Parathyroid adenoma (tissue), 2 donors: ENCODE data around the gene CNPY4.

Experiments used
- H2AFZ ChIP-seq: fragments of 300-600 bp; sonication (generic); one replicate; pipeline ENCODE4 v1.7.0; 2017; ENCODE audit warnings: antibody characterized with exemption, mild to moderate bottlenecking
- H3K27ac ChIP-seq: fragments of 300-600 bp; sonication (generic); one replicate; pipeline ENCODE4 v1.7.0; 2017
- H3K27me3 ChIP-seq: fragments of 300-600 bp; sonication (generic); one replicate; pipeline ENCODE4 v1.7.0; 2017; ENCODE audit warnings: low read length; ENCODE audit not compliant: control insufficient read depth, insufficient read depth
- H3K36me3 ChIP-seq: fragments of 300-600 bp; sonication (generic); one replicate; pipeline ENCODE4 v1.7.0; 2017; ENCODE audit warnings: low read length; ENCODE audit not compliant: control insufficient read depth, insufficient read depth
- H3K4me1 ChIP-seq: fragments of 300-600 bp; sonication (generic); one replicate; pipeline ENCODE4 v1.7.0; 2017; ENCODE audit warnings: control low read depth
- H3K4me2 ChIP-seq: fragments of 300-600 bp; sonication (generic); one replicate; pipeline ENCODE4 v1.7.0; 2017; ENCODE audit warnings: low read length
- H3K4me3 ChIP-seq: fragments of 300-600 bp; sonication (generic); one replicate; pipeline ENCODE4 v1.7.0; 2017; ENCODE audit warnings: low read depth, low read length
- H3K79me2 ChIP-seq: fragments of 300-600 bp; sonication (generic); one replicate; pipeline ENCODE4 v1.7.0; 2017; ENCODE audit warnings: control low read depth
- H3K9ac ChIP-seq: fragments of 300-600 bp; sonication (generic); one replicate; pipeline ENCODE4 v1.7.0; 2017; ENCODE audit warnings: mild to moderate bottlenecking
- H3K9me3 ChIP-seq: fragments of 300-600 bp; sonication (generic); one replicate; pipeline ENCODE4 v1.7.0; 2017; ENCODE audit warnings: low read length; ENCODE audit not compliant: control insufficient read depth
- TF ChIP-seq, protein P1 (sequence below): fragments of 300-600 bp; sonication (generic); IDR thresholded peaks from one replicate; pipeline ENCODE4 v1.7.0; 2017; ENCODE audit warnings: antibody characterized with exemption, mild to moderate bottlenecking
- donor health status: primary hyperparathyroidism.

The CNPY4 gene

DNA sequence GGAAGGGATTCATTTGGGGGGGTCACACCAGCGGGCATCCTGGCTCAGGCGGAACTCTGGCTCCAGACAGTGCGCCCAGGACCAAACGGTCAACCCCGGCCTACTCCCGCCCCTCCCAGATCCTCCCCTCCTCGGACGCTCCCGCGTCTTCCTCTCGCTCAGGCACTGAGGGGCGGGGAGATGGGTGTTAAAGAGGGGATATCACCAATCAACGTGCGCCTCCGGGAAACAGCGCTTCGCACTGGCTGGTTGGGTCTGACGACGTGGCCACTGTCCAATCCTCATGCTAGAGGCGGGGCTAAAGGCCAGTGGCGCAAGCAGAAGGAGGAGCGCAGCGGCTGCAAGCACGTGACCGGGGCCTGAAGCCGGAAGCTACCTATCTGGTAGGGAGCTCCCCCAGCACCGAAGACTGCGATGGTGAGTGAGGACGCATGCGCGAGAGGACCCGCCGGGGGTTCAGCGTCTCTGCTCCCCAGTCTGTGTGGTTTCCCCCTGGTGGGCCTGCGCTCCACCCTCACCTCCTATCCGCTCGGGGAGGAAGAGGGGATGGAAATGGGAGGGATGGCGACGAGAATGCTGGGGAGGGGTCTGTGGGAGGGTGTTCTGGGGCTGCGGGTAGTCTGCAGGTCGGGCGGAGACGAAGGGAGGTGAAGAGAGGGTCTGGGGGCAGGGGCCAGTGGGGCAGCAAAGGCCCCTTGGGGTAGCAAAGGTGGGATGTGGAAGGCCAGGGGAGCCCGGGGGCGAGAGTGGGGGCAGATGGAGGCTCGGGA, 29.3 kb downstream of the CNPY4 start, which contains the start of gene LAMTOR4:
Gene LAMTOR4, plus strand, starts transcription at position 360 of the 770 bp plus-strand sequence. Its CDS starts 55 bp downstream, at position 415.
- Histone ChIP-seq H3K4me3 (peak within 1 kb of the TSS; percentile 97), H2AFZ (peak within 1 kb of the TSS; percentile 78), H3K27me3 (no peaks in the 10 kb centered on the region), H3K9me3 (no peaks in the 10 kb centered on the region), H3K36me3 (no peaks in the 10 kb centered on the region), H3K27ac (peak within 1 kb of the TSS; percentile 83), H3K4me1 (peaks cover 2% of the 10 kb centered on the region), H3K9ac (peak within 1 kb of the TSS; percentile 75), H3K79me2 (peaks cover 6% of the 10 kb centered on the region), H3K4me2 (peak within 1 kb of the TSS; percentile 97)
- TF ChIP-seq, protein P1, sequence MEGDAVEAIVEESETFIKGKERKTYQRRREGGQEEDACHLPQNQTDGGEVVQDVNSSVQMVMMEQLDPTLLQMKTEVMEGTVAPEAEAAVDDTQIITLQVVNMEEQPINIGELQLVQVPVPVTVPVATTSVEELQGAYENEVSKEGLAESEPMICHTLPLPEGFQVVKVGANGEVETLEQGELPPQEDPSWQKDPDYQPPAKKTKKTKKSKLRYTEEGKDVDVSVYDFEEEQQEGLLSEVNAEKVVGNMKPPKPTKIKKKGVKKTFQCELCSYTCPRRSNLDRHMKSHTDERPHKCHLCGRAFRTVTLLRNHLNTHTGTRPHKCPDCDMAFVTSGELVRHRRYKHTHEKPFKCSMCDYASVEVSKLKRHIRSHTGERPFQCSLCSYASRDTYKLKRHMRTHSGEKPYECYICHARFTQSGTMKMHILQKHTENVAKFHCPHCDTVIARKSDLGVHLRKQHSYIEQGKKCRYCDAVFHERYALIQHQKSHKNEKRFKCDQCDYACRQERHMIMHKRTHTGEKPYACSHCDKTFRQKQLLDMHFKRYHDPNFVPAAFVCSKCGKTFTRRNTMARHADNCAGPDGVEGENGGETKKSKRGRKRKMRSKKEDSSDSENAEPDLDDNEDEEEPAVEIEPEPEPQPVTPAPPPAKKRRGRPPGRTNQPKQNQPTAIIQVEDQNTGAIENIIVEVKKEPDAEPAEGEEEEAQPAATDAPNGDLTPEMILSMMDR = no peak

DNA sequence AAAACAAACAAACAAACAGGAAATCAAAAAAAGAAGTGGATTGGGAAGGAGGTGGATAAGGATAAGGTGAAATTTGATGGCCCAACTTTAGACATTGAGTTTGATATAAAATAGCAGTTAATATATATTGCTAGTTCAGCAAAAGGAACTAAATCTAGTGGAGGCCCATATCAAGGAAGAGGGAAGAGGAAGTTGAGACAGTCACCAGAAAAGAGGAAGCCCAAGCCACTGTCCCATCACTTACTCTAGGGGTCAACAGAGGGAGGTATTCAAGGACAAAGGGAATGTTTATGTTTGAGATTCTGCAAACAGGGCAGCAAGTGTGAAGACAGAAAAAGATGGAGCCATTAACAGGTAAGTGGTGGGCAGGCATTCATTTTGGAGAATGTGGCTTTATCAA, 33.0 kb downstream of the CNPY4 start:
- H3K27ac ChIP-seq = no peak overlapping the region
- no peaks in the 10 kb centered on the region for H3K9me3 ChIP-seq
- H3K4me2 ChIP-seq = no peak overlapping the region
- no peak overlapping the region for H3K4me3 ChIP-seq
- H3K36me3 ChIP-seq = no peaks in the 10 kb centered on the region
- TF ChIP-seq, protein P1 = no peak
- H3K79me2 ChIP-seq = peaks cover 6% of the 10 kb centered on the region
- H3K9ac ChIP-seq = no peak overlapping the region
- H3K27me3 ChIP-seq = no peaks in the 10 kb centered on the region
- peaks cover 7% of the 10 kb centered on the region for H3K4me1 ChIP-seq
- no peak overlapping the region for H2AFZ ChIP-seq

DNA sequence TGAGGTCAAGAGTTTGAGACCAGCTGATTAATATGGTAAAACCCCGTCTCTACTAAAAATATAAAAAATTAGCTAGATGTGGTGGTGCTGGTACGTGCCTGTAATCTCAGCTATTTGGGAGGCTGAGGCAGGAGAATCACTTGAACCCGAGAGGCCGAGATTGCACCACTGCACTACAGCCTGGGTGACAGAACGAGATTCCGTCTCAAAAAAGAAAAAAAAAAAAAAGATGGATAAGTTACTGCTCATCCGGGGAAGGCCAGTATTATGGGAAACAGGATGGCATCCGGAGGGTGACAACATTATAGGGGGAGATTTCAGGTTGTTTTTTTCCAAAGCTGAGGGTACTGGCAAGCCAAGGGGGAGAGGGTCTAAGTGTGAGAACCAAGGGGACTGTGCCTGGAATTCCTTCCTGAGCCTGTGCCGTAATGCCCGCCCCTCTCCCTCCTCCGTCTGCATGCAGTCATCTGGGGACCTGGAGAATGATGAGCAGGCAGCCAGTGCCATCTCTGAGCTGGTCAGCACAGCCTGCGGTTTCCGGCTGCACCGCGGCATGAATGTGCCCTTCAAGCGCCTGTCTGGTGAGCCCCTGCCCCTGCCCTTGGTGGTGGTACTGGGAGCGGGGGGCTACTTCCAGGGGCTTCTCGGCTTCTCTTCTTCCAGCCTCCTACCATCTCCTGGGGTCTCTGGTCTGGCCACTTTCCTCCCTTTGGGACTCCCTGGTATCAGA, 33.7 kb downstream of the CNPY4 start:
- H3K4me3 ChIP-seq = no peak overlapping the region
- no peak overlapping the region for H2AFZ ChIP-seq
- H3K36me3 ChIP-seq = no peaks in the 10 kb centered on the region
- no peaks in the 10 kb centered on the region for H3K27me3 ChIP-seq
- H3K4me1 ChIP-seq = peaks cover 8% of the 10 kb centered on the region
- H3K79me2 ChIP-seq = peaks cover 6% of the 10 kb centered on the region
- H3K9ac ChIP-seq = no peak overlapping the region
- H3K4me2 ChIP-seq = no peak overlapping the region
- no peak overlapping the region for H3K27ac ChIP-seq
- TF ChIP-seq, protein P1 = no peak
- H3K9me3 ChIP-seq = no peaks in the 10 kb centered on the region

DNA sequence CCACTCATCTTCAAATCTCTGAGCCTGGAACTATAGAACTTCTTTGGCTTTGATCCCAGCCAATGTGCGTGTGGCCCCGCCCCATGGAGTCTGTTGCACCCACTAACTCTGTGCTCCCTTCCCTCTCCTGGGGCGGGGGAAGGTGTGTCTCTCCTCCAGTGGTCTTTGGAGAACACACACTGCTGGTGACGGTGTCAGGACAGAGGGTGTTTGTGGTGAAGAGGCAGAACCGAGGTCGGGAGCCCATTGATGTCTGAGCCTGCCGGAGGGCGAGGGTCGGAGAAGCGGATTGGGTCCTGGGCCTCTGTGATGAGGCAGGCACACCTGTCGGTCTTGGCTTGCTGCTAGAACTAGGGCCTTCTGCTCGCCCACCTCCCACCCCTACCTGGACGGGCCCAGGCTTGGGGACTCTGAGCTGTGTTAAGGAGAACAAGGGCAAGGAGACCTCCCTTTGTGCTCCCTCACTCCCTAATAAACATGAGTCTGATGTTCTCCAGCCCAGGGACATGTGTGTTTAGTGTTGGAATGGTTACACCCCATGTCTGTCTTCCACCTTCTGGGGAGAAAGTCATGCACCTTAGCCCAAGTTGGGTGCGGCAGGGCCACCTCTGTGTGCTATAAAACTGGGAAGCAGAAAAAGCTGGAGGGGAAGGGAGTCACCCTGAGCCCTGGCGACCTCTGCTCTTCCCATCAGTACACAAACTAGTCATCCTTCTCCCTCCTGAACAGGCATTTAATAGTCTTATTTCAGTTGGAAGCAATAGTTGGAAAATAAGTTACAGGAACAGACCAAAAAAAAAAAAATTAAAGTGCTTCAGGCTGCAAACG, 34.5 kb downstream of the CNPY4 start:
- Histone ChIP-seq H3K4me2 (no peak overlapping the region), H3K27me3 (no peaks in the 10 kb centered on the region), H3K79me2 (peaks cover 5% of the 10 kb centered on the region), H3K9ac (no peak overlapping the region), H2AFZ (no peak overlapping the region), H3K27ac (no peak overlapping the region), H3K9me3 (no peaks in the 10 kb centered on the region), H3K4me3 (no peak overlapping the region), H3K4me1 (peaks cover 7% of the 10 kb centered on the region), H3K36me3 (no peaks in the 10 kb centered on the region)
- TF ChIP-seq, protein P1 = no peak
